GM12874 (cell line): ENCODE data around the gene LAPTM4A.

ENCODE experiments used
- CTCF ChIP-seq: IDR thresholded peaks from 2 replicates; pipeline ENCODE4 v1.5.1; 2011; ENCODE audit warnings: low read depth, mild to moderate bottlenecking, control low read depth, low read length, moderate library complexity; ENCODE audit not compliant: insufficient read depth

LAPTM4A gene

GRCh38 chr2:20034218-20034617, 17.2 kb downstream of the LAPTM4A start:
- no peak for TF ChIP-seq CTCF

- TF ChIP-seq CTCF, result no peak
Observed at GRCh38 chr2:20033322-20033721, 18.1 kb downstream of the LAPTM4A start.

- TF ChIP-seq CTCF, result no peak
Observed at GRCh38 chr2:20030224-20030623, 21.2 kb downstream of the LAPTM4A start.

GRCh38 chr2:20027705-20028434, 23.6 kb downstream of the LAPTM4A start:
- TF ChIP-seq CTCF, result no peak

DNA sequence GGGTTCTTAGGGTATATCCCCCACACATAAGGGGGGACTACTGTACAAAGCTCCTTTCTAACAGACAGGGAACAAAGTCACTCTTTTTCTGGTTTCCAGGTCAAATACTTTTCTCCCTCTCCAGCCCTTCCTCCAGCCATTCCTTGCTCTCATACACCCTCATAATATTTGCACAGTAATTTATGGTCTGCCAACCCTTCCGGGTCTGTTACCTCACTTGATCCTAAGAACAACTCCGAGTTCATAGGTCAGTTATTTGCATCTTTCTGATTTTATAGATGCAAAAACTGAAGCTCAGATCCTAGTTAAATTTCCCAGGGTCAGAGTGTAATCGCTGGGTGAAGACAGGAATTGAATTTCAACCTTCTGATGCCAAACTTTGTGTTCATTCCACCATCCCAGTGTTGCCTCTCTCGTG, 24.2 kb downstream of the LAPTM4A start:
- TF ChIP-seq CTCF, result no peak

- TF ChIP-seq CTCF, result no peak
Observed at GRCh38 chr2:20025065-20025786, 26.2 kb downstream of the LAPTM4A start.

DNA sequence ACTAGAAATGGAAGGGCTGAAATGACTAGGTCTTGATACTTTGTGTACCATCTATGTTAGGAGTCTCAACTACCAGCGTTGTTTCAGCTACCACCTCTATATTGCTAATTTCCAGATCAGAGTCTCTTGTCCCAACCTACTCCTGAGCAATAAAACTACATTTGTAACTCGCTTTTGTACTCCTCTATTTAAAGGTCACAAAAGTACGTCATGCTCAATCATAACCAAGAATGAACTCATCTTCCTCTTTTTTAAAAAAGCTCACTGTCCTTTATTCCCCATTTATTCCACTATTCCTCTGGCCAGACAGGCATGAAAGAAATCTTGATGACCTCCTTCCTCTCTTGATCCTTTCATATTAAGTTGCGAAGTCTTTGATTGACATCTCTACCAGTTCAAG, 27.7 kb downstream of the LAPTM4A start:
- TF ChIP-seq CTCF, result no peak
